Thyroid gland (tissue), 4 donors: ENCODE results near the gene HEPACAM2. TPM values are rescaled to one million over a fixed set of nuclear protein-coding genes. Genes with fewer than 3 reads are reported as not detected.

Experiments used
- DNase-seq, 2 donors: peaks; one replicate each; pipeline ENCODE4 v3.0.0-alpha.2; 2019
- H3K27ac ChIP-seq, 3 donors: fragments of 200-600 bp; sonication (generic); 1 replicate in 2 of 3; 2 replicates in 1 of 3; pipeline ENCODE4 v1.5.1; 2016 to 2019; ENCODE audit warnings: mild to moderate bottlenecking in 1 of 3, moderate library complexity in 1 of 3
- H3K27me3 ChIP-seq: fragments of 200-600 bp; sonication (generic); one replicate; pipeline ENCODE4 v1.5.1; 2019
- H3K36me3 ChIP-seq, 2 donors: fragments of 200-600 bp; sonication (generic); one replicate each; pipeline ENCODE4 v1.5.1; 2016 to 2019
- H3K4me1 ChIP-seq, 2 donors: fragments of 200-600 bp; sonication (generic); one replicate each; pipeline ENCODE4 v1.5.1; 2017 to 2019
- H3K4me3 ChIP-seq, 3 donors: fragments of 200-600 bp; sonication (generic); replicated peaks in 1 of 3; 1 replicate in 2 of 3; 2 replicates in 1 of 3; pipeline ENCODE4 v1.5.1; 2016; ENCODE audit warnings: mild to moderate bottlenecking in 1 of 3
- H3K9me3 ChIP-seq: fragments of 200-600 bp; sonication (generic); one replicate; pipeline ENCODE4 v1.5.1; 2017
- CTCF ChIP-seq, 6 experiments: fragments of 200-600 bp in 3 of 6; fragments of 450-650 bp in 3 of 6; sonication (generic) in 3 of 6; IDR thresholded peaks; one replicate each; pipeline ENCODE4 v1.5.1; 2016 to 2019; ENCODE audit warnings: antibody characterized with exemption in 6 of 6, mild to moderate bottlenecking in 2 of 6, inconsistent platforms in 1 of 6, moderate library complexity in 1 of 6
- POLR2A ChIP-seq, 2 donors: fragments of 450-650 bp; IDR thresholded peaks; one replicate each; pipeline ENCODE4 v1.6.1; 2017; ENCODE audit warnings: antibody characterized with exemption in 2 of 2, mild to moderate bottlenecking in 2 of 2, moderate library complexity in 1 of 2
- WGBS, 2 donors: methylation state at CpG; one replicate each; pipeline ENCODE4 v1.1.5; 2017; 5-methylcytosine and 5-hydroxymethylcytosine counted together
- intact Hi-C: fragments of 100-400 bp; cut with DNase I; formaldehyde crosslinking; loops from one replicate; pipeline ENCODE4 v1.15.1; 2023
- total RNA-seq, 4 donors: library from RNA; depleted of rRNA; stranded (reverse); fragments of >200 nt; gene quantifications; one replicate each; pipeline ENCODE4 v1.2.3, GENCODE V29; 2016

The HEPACAM2 gene
- total RNA-seq, 4 donors from 2014 or later, result 0.13 to 0.22 TPM; not detected in 2

GRCh38 chr7:93245525-93246432 lies 19.5 kb upstream of the HEPACAM2 start:
- intact Hi-C loops, result no loop called here
- WGBS, 2 donors, result 57% methylated on average over 9 of the region's 9 CpGs
- no peak overlapping the region for H3K4me3 ChIP-seq

GRCh38 chr7:93242106-93242505 lies 15.8 kb upstream of the HEPACAM2 start:
- TF ChIP-seq POLR2A (IDR thresholded peaks at IDR 0.05) (no peak), CTCF (IDR thresholded peaks at IDR 0.05) (no peak)
- intact Hi-C loops, result no loop called here
- 94 to 96% methylated on average over 3 of the region's 3 CpGs for WGBS, 2 donors

More at GRCh38 chr7:93245525-93246432, 19.5 kb upstream of the HEPACAM2 start:
- Histone ChIP-seq H3K27me3 (no peaks in the 10 kb centered on the region), H3K9me3 (no peaks in the 10 kb centered on the region), H3K36me3 (no peaks in the 10 kb centered on the region), H3K27ac (no peak overlapping the region), H3K4me1 (no peaks in the 10 kb centered on the region)
- no peak for DNase-seq
- TF ChIP-seq POLR2A (IDR thresholded peaks at IDR 0.05), result no peak
- peak in 5 of 6 experiments; percentile 19 to 64 (median 56) for TF ChIP-seq CTCF (IDR thresholded peaks at IDR 0.05)

GRCh38 chr7:93239824-93240223 lies 13.6 kb upstream of the HEPACAM2 start:
- DNase-seq, result no peak
- H3K36me3 ChIP-seq, result no peaks in the 10 kb centered on the region
- H3K27me3 ChIP-seq, result no peaks in the 10 kb centered on the region
- 84 to 85% methylated on average over 4 of the region's 4 CpGs for WGBS, 2 donors
- no peak overlapping the region for H3K4me3 ChIP-seq
- no peak for TF ChIP-seq POLR2A (IDR thresholded peaks at IDR 0.05)
- TF ChIP-seq CTCF (IDR thresholded peaks at IDR 0.05), result no peak
- intact Hi-C loops, result no loop called here
- H3K27ac ChIP-seq, result no peak overlapping the region
- H3K4me1 ChIP-seq, result no peaks in the 10 kb centered on the region
- no peaks in the 10 kb centered on the region for H3K9me3 ChIP-seq

More at GRCh38 chr7:93242106-93242505, 15.8 kb upstream of the HEPACAM2 start:
- Histone ChIP-seq H3K27me3 (no peaks in the 10 kb centered on the region), H3K36me3 (no peaks in the 10 kb centered on the region), H3K9me3 (no peaks in the 10 kb centered on the region), H3K27ac (no peak overlapping the region), H3K4me3 (no peak overlapping the region), H3K4me1 (no peaks in the 10 kb centered on the region)
- DNase-seq, result no peak

- 92 to 94% methylated on average over 2 of the region's 2 CpGs for WGBS, 2 donors
- Histone ChIP-seq H3K4me3 (no peak overlapping the region), H3K27me3 (no peaks in the 10 kb centered on the region), H3K4me1 (no peaks in the 10 kb centered on the region), H3K9me3 (no peaks in the 10 kb centered on the region), H3K36me3 (no peaks in the 10 kb centered on the region), H3K27ac (no peak overlapping the region)
- intact Hi-C loops, result no loop called here
- DNase-seq, result no peak
- TF ChIP-seq CTCF (IDR thresholded peaks at IDR 0.05) (no peak), POLR2A (IDR thresholded peaks at IDR 0.05) (no peak)
These were observed 12.5 kb upstream of the HEPACAM2 start for GRCh38 chr7:93238748-93239147.

- no peak for TF ChIP-seq POLR2A (IDR thresholded peaks at IDR 0.05)
- intact Hi-C loops, result no loop called here
- Histone ChIP-seq H3K27ac (no peak overlapping the region), H3K9me3 (no peaks in the 10 kb centered on the region), H3K27me3 (no peaks in the 10 kb centered on the region), H3K36me3 (no peaks in the 10 kb centered on the region), H3K4me3 (no peak overlapping the region), H3K4me1 (peaks cover 3% of the 10 kb centered on the region in 2 donors)
- DNase-seq, result no peak
- 87 to 92% methylated on average over 4 of the region's 4 CpGs for WGBS, 2 donors
These were observed 11.9 kb upstream of the HEPACAM2 start for GRCh38 chr7:93238131-93238530.
